GM18907 (cell line): ENCODE results near the gene SLC13A3.
"Not testable (repeated sequence)": the region's sequence is repeated elsewhere in the genome, so short reads cannot be mapped to it uniquely, and the experiment has no call there.

ENCODE experiments used
- ATAC-seq: cut with Tn5 transposase; IDR thresholded peaks from one replicate; pipeline ENCODE4 v1.9.1; 2021; ENCODE audit warnings: mild to moderate bottlenecking, moderate library complexity; ENCODE audit not compliant: unreplicated experiment

The SLC13A3 gene

GRCh38 chr20:46682063-46682821 lies 31.0 kb upstream of the SLC13A3 start:
- ATAC-seq, result no peak

GRCh38 chr20:46681032-46681854 lies 30.0 kb upstream of the SLC13A3 start:
- ATAC-seq, result no peak

DNA sequence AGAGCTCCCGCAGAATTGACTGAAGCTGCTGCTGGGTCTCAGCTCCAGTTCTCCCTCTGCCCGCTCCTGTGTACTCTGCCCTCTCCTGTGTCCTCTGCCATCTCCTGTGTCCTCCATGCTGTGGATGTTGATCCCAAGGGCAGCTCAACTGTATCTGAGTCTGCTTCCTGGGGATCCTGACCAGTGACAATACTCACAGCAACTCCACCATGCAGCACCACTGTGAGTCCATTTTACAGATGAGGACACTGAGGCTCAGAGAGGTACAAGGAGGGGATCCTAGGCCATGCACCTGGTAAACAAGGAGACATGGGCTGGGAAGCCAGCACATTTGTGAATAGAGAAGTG lies 29.4 kb upstream of the SLC13A3 start:
- ATAC-seq, result no peak

GRCh38 chr20:46678516-46678915 lies 27.3 kb upstream of the SLC13A3 start:
- no peak for ATAC-seq

DNA sequence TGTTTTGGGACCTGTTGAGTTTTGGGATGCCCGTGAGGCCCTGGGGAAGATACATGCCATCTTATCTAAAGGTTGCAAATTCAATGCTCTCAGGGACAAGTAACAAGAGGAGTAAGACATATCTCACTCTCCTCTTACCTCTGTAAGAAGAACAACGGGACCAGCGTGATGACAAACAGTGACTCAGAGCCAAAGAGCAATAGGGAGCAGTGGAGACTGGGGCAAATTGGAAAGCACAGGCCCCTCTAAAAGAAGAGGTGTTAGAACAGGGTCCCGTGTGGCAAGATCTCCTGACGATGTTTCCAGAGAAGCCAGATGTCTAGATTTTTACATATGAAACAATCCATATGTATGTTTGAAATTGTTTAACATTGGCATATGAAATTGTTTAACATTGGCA lies 26.3 kb upstream of the SLC13A3 start:
- ATAC-seq, result no peak

DNA sequence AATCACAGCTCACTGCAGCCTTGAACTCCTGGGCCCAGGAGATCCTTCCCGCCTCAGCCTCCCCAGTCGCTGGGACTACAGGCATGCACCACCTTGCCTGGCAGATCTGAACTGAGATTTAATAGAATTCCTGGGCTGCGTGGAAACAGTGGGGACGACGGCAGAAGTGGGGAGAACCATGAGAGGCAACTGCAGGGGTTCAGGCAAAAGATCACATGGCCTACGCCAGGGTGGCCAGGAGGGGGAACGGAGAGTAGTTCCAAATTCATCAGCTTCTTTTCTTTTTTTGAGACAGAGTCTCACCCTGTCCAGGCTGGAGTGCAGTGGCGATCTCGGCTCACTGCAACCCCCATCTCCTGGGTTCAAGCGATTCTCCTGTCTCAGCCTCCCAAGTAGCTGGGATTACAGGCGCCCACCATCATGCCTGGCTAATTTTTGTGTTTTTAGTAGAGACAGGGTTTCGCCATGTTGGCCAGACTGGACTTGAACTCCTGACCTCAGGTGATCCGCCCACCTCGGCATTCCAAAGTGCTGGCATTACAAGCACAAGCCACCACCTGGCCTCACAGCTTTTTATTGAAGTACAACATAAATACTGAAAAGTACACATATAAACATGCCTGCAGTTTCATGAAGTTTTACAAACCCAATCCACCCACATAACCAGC lies 25.5 kb upstream of the SLC13A3 start:
- not testable (repeated sequence) for ATAC-seq

DNA sequence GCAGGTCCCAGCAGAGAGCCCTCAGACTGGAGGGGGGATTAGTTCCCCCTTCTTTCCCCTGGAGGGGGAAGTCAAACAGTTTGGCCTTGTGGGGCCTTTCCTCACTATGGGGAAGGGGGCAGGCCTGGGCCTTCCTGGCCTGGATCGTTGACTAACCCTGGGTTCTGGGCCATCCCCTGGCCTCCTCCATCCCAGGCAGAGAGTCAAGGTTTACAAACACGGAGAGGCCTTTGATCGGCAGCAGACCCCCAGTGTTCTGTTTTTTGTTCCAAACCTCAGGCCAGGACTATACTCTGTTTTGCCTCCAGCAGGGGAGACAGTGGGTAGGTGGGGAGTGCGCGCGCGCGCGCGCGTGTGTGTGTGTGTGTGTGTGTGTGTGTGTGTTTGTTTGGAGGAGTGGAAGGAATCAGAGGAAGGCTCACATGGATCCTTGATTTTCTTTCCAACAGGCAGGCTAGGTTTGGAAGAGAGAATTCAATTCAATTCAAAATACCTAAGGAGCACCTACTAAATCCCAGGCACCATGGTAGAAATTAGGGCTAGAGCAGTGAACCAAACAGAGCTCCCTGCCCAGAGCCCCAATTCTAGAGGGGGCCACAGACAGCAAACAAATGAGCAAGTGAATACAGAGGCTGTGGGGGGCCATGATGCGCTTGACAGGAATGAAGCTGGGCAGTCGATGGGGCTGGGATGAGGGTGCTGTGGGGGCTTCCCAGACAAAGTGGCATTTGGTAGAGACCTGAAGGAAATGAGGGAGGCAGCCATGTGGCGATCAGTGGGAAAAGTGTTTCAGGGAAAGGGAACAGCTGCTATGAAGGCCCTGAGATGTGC lies 23.2 kb upstream of the SLC13A3 start:
- ATAC-seq, result no peak

- ATAC-seq, result no peak
Observed at GRCh38 chr20:46673394-46674252, 22.4 kb upstream of the SLC13A3 start.

- ATAC-seq, result no peak
Observed at GRCh38 chr20:46672543-46673148, 21.4 kb upstream of the SLC13A3 start.

- ATAC-seq, result no peak
Observed at GRCh38 chr20:46671866-46672542, 20.7 kb upstream of the SLC13A3 start.

DNA sequence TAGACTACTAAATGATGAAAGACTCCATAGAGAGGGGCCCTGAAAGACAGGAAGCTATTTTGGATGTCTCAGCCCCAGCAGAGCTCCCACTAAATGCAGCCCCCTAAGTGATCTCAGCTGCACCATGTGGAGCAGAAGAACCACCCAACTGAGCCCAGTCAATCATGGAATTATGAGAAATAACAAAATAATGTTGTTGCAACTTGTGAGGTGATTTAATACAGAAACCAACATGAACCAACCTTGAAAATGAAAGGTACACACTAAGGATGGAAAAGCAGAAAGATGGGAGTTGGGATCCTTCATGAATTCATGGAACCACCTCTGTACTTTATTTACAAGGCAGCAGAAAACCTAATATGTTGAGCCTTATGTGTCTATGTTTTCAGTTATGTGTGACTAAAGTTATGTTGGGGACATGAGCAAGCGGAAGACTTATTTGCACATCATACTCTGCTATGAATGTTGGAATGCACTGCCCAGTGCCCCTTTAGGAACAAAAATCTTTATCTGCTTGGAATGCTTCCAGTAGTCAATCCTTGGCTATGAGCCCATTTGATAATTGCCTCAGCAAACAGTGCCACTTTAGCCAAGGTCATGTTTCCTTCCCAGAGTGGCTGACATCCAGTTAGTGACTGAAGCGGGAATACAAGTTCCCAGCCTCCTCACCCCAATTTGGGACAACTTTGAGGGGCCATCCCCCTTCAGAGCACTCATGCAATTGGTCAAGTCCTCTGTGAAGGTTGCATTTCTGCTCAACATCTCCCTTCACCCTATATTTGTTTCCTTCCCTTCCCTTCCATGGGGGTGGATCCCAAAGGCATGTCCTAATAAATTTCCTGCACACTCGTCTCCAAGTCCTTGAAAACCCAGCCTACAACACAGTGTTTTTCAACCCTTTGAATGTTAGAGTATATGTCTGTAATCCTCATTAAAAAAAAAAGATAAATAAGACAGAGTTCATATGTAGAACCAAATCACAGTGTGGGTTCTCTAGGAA lies 19.6 kb upstream of the SLC13A3 start:
- no peak for ATAC-seq

- ATAC-seq, result no peak
Observed at GRCh38 chr20:46670228-46670584, 18.9 kb upstream of the SLC13A3 start.

DNA sequence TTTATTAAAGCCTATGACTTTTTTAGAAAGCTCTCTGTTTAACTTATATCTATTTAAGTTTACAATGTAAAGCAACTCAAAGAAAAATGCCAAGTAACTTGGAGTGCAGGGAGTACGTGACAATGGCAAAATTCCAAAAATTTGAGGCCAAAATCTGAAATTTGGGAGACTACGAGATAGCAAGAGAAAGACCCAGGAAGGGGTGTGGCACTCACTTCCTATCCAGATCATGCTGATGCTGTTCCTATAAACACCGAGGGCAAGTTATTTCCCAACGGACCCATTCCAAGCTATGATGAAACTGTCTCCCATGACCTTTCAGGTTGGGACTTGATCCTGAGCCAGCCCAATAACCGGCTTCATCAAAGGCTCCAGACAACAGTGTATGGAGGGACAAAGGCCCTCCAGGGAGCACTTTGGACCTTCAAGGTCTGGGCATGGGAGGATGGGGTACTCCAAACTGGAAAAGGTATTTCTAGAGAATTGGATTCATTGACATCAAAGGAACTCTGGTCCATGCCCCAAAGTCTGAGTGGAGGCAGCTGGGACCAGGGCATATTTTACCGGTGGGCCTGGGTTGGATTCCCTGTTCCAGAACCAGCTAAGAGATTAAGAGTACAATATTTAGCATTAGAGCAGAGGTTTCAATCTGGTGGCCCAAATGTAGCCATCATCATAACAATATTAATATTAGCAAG lies 15.7 kb upstream of the SLC13A3 start:
- ATAC-seq, result no peak

- no peak for ATAC-seq
Observed at GRCh38 chr20:46666306-46666705, 15.0 kb upstream of the SLC13A3 start.

DNA sequence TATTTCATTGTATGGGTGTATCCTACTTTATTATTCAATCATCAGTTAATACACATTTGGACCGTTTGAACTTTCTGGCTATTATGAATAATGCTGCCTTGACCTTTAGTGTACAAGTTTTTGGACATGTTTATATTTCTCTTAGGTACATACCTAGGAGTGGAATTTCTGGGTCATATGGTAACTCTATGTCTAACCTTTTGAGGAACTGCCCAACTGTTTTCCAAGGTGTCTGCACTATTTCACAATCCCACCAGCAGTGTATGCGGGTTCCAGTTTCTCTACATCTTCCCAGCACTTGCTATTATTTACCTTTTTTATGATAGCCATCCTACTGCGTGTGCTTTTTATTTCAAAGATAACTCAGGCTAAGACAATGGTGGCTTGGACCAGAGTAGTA lies 14.3 kb upstream of the SLC13A3 start:
- ATAC-seq, result no peak

- no peak for ATAC-seq
Observed at GRCh38 chr20:46663531-46663930, 12.3 kb upstream of the SLC13A3 start.

- no peak for ATAC-seq
Observed at GRCh38 chr20:46661659-46662058, 10.4 kb upstream of the SLC13A3 start.
